GM06990 (cell line): ENCODE results near the gene SRP68.

Experiments used
- DNase-seq: peaks from one replicate; pipeline ENCODE4 v3.0.0-alpha.2; 2011; ENCODE audit not compliant: insufficient read length; ENCODE audit errors: extremely low read depth
- H3K27me3 ChIP-seq: replicated peaks from 2 replicates; pipeline ENCODE4 v1.6.0; 2011; ENCODE audit warnings: low read length; ENCODE audit not compliant: control insufficient read depth, insufficient read depth
- H3K36me3 ChIP-seq: 2 replicates; pipeline ENCODE4 v1.5.1; 2011; ENCODE audit warnings: low read length; ENCODE audit not compliant: control insufficient read depth, insufficient read depth
- H3K4me3 ChIP-seq: replicated peaks from 2 replicates; pipeline ENCODE4 v1.5.1; 2011; ENCODE audit warnings: low read depth, mild to moderate bottlenecking, control low read depth, low read length
- CTCF ChIP-seq: IDR thresholded peaks from 2 replicates; pipeline ENCODE4 v1.5.1; 2011; ENCODE audit warnings: low read length, control low read depth, mild to moderate bottlenecking, inconsistent platforms; ENCODE audit not compliant: insufficient read depth, poor library complexity, severe bottlenecking

The SRP68 gene

GRCh38 chr17:76092526-76093413, 20.5 kb upstream of the SRP68 start:
- no peaks in the 10 kb centered on the region for H3K27me3 ChIP-seq
- H3K4me3 ChIP-seq: no peak overlapping the region
- TF ChIP-seq CTCF: no peak
- no peak for DNase-seq
- H3K36me3 ChIP-seq: peaks cover 47% of the 10 kb centered on the region

DNA sequence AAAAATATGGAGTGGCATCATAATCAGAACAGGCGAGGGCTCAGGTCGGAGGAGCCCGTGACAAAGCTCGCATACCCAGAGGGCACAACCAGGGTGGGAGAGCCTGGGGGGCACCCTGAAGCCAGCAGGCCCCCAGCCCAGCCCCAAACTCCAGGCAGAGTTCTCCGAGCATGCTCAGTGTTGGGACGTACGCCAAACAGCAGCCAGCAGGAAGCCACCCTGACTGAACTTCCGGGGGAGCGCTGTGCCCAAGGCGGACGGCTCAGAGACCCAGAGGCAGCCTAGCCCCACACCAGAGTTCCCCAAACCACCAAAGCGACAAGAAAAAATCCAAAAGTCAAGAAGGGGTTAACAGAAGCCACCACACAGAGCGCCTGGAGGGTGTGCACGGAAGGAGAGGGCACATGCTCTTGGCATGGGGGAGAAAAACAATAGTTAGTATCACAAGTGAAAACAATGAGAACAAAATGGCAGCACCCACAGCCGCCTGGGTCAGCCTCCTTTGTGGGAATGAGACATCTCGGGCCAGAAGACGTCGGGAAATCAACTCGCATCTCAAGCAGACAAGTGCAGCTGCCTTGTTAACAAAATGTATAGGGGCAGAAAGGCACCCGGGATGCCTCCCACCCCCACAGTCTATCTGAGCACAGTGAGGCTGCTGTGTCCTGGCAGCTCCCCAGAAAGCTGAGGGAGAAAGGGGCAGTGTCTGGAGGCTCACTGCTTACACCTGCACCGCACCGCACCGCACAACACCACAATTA, 19.4 kb upstream of the SRP68 start:
- Histone ChIP-seq H3K27me3 (no peaks in the 10 kb centered on the region), H3K36me3 (peaks cover 50% of the 10 kb centered on the region)

GRCh38 chr17:76090517-76091129, 18.3 kb upstream of the SRP68 start:
- peaks cover 49% of the 10 kb centered on the region for H3K36me3 ChIP-seq
- no peak overlapping the region for H3K4me3 ChIP-seq
- DNase-seq: no peak
- no peaks in the 10 kb centered on the region for H3K27me3 ChIP-seq
- no peak for TF ChIP-seq CTCF

More for the DNA sequence above, 19.4 kb upstream of the SRP68 start:
- H3K4me3 ChIP-seq: no peak overlapping the region
- no peak for DNase-seq
- no peak for TF ChIP-seq CTCF

GRCh38 chr17:76089680-76090516, 17.6 kb upstream of the SRP68 start:
- no peak for DNase-seq
- H3K36me3 ChIP-seq: peaks cover 49% of the 10 kb centered on the region
- no peak for TF ChIP-seq CTCF

DNA sequence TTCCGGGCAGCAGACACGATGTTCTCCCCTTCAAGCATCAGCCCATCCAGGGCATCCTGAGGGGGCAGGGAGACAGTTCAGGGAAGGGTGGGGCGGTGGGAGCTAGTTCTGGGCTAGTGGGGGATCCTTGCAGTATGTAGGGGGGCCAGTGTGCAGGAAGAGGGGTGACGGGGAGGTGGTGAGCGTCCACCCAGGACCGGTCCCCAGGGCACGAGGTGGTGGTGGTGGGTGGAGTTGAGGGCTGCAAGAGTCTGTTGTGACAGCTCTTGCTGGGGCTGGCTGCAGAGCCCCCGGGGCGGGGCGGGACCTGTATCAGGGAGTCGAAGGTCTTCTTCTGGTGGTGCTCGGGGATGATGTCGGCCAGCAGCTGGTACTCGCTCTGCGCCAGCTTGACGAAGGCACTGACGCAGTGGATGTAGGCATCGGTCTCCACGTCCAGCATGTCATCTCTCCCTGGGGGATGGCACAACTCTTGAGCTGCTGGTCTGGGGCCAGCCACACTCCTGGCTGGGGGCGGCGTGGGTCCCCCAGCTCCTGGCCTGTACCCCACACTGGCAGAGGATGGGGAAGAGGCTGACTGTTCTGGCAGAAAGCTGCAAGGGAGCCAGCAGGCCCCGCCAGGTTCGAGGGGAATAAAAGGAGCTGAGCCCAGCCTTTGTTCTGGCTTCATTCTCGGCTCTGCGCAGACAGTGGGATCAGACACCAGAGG, 16.7 kb upstream of the SRP68 start:
- no peaks in the 10 kb centered on the region for H3K27me3 ChIP-seq
- no peak for DNase-seq
- H3K4me3 ChIP-seq: no peak overlapping the region
- no peak for TF ChIP-seq CTCF
- H3K36me3 ChIP-seq: peaks cover 45% of the 10 kb centered on the region

More at GRCh38 chr17:76089680-76090516, 17.6 kb upstream of the SRP68 start:
- no peaks in the 10 kb centered on the region for H3K27me3 ChIP-seq
- no peak overlapping the region for H3K4me3 ChIP-seq
